Peyer's patch (tissue), 4 donors: ENCODE data around the gene WBP11.

Experiments
- POLR2A ChIP-seq, 2 donors: fragments of 450-650 bp; IDR thresholded peaks; one replicate each; pipeline ENCODE4 v1.5.1; 2017; ENCODE audit warnings: antibody characterized with exemption in 2 of 2, mild to moderate bottlenecking in 2 of 2, moderate library complexity in 2 of 2
- TF ChIP-seq, protein P1 (sequence below), 6 experiments: fragments of 450-650 bp in 4 of 6; fragments of 200-600 bp in 2 of 6; sonication (generic) in 1 of 6; IDR thresholded peaks; one replicate each; pipeline ENCODE4 v1.5.1; 2017 to 2019; ENCODE audit warnings: antibody characterized with exemption in 6 of 6, mild to moderate bottlenecking in 3 of 6, moderate library complexity in 1 of 6

DNA sequence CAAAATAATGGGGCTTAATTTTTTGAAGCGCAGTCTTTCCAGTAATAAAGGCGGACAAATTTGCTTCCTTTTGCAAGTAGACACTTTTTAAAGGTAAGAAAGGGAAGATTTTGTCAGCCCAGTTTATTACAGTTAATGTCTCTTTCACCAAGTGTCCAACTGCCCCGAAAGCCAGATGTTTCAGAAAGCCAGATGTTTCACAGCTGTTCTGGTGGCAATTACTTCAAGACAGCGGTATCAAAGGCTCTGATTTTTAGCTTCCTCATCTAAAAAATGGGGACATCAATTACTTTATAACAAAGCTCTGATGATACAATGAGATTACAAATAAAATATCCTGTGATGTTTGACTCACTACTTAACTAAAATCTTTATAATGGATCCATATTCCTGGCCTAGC lies 1.0 kb downstream of the WBP11 start:
- TF ChIP-seq, protein P1, sequence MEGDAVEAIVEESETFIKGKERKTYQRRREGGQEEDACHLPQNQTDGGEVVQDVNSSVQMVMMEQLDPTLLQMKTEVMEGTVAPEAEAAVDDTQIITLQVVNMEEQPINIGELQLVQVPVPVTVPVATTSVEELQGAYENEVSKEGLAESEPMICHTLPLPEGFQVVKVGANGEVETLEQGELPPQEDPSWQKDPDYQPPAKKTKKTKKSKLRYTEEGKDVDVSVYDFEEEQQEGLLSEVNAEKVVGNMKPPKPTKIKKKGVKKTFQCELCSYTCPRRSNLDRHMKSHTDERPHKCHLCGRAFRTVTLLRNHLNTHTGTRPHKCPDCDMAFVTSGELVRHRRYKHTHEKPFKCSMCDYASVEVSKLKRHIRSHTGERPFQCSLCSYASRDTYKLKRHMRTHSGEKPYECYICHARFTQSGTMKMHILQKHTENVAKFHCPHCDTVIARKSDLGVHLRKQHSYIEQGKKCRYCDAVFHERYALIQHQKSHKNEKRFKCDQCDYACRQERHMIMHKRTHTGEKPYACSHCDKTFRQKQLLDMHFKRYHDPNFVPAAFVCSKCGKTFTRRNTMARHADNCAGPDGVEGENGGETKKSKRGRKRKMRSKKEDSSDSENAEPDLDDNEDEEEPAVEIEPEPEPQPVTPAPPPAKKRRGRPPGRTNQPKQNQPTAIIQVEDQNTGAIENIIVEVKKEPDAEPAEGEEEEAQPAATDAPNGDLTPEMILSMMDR (IDR thresholded peaks at IDR 0.05) = no peak
- no peak for TF ChIP-seq POLR2A (IDR thresholded peaks at IDR 0.05)
